Endodermal cell (in vitro differentiated cells): ENCODE results near the gene UBL4B. TPM values are rescaled to one million over a fixed set of nuclear protein-coding genes. Genes with fewer than 3 reads are reported as not detected.

Source experiments
- DNase-seq: peaks from one replicate; pipeline ENCODE4 v3.0.0-alpha.2; 2017
- H3K27ac ChIP-seq: 2 replicates; pipeline ENCODE4 v1.5.1; 2013; ENCODE audit warnings: mild to moderate bottlenecking, low read depth, low read length, moderate library complexity
- H3K27me3 ChIP-seq: 2 replicates; pipeline ENCODE4 v1.6.1; 2013; ENCODE audit warnings: mild to moderate bottlenecking, low read length, moderate library complexity; ENCODE audit not compliant: insufficient read depth, control insufficient read depth, poor library complexity, severe bottlenecking
- H3K36me3 ChIP-seq: 2 replicates; pipeline ENCODE4 v1.7.0; 2013; ENCODE audit warnings: mild to moderate bottlenecking, low read length, moderate library complexity; ENCODE audit not compliant: control insufficient read depth, insufficient read depth
- H3K4me1 ChIP-seq: one replicate; pipeline ENCODE4 v1.7.0; 2013; ENCODE audit warnings: low read length; ENCODE audit not compliant: control insufficient read depth, insufficient read depth
- H3K4me3 ChIP-seq: 2 replicates; pipeline ENCODE4 v1.5.1; 2013; ENCODE audit warnings: mild to moderate bottlenecking, low read length, moderate library complexity
- H3K9ac ChIP-seq: 2 replicates; pipeline ENCODE4 v1.6.1; 2013; ENCODE audit warnings: mild to moderate bottlenecking, low read length, moderate library complexity; ENCODE audit not compliant: poor library complexity, severe bottlenecking; ENCODE audit errors: extremely low read depth
- H3K9me3 ChIP-seq: 2 replicates; pipeline ENCODE4 v1.6.1; 2013; ENCODE audit warnings: mild to moderate bottlenecking, low read length, moderate library complexity; ENCODE audit not compliant: control insufficient read depth
- H3K27ac Mint-ChIP-seq: 2 replicates; pipeline ENCODE4 v1.8.0; 2020; ENCODE audit warnings: mixed read lengths
- H3K27me3 Mint-ChIP-seq: 2 replicates; pipeline ENCODE4 v1.8.0; 2021; ENCODE audit warnings: mild to moderate bottlenecking, mixed read lengths; ENCODE audit not compliant: insufficient read depth
- H3K36me3 Mint-ChIP-seq: 2 replicates; pipeline ENCODE4 v1.8.0; 2020; ENCODE audit warnings: low read depth, mixed read lengths
- H3K4me1 Mint-ChIP-seq: 2 replicates; pipeline ENCODE4 v1.8.0; 2020; ENCODE audit warnings: mixed read lengths
- H3K4me3 Mint-ChIP-seq: 2 replicates; pipeline ENCODE4 v1.8.0; 2020; ENCODE audit warnings: mild to moderate bottlenecking, moderate library complexity, mixed read lengths
- H3K9me3 Mint-ChIP-seq: 2 replicates; pipeline ENCODE4 v1.8.0; 2020; ENCODE audit warnings: mild to moderate bottlenecking, mixed read lengths
- CTCF ChIP-seq: fragments of 200-600 bp; sonication (generic); conservative IDR thresholded peaks from 2 replicates; pipeline ENCODE4 v1.5.0; 2021; ENCODE audit warnings: antibody characterized with exemption, mild to moderate bottlenecking
- WGBS, 2 experiments: methylation state at CpG; one replicate each; pipeline versions ENCODE4 v1.1.5 to v1.1.7; 2013; ENCODE audit warnings: missing lambda C conversion rate in 2 of 2, mixed read lengths in 1 of 2; ENCODE audit not compliant: insufficient coverage in 1 of 2, insufficient read length in 1 of 2; 5-methylcytosine and 5-hydroxymethylcytosine counted together
- long read RNA-seq, 4 experiments: library from polyadenylated mRNA in 2 of 4; library from RNA in 1 of 4; library from capped mRNA in 1 of 4; stranded (forward) in 3 of 4; unstranded in 1 of 4; transcript quantifications; one replicate each; pipeline ENCODE4 v2.0.0, GENCODE V29; 2020 to 2021; ENCODE audit warnings: inconsistent platforms in 1 of 4
- polyA plus RNA-seq, 2 experiments: library from polyadenylated mRNA; stranded (reverse); fragments of 50-300 nt; gene quantifications; one replicate each; pipeline ENCODE4 v1.2.3, GENCODE V29; 2013
- total RNA-seq, 2 donors: library from RNA; stranded (reverse); fragmentation: NEBNext Ultra II Directional in 1 of 2; extraction: Animal tissue kit (Norgen Biotek cat#: 25700) in 1 of 2; gene quantifications; 2 replicates in 1 of 2; 3 replicates in 1 of 2; pipeline ENCODE4 v1.2.1, GENCODE V29; 2021

The UBL4B gene
- total RNA-seq = not detected
- polyA plus RNA-seq (2013, experiment 1 of 2) = not detected
- not detected for polyA plus RNA-seq (2013, experiment 2 of 2)
- long read RNA-seq, experiment 1 = 0 reads
- long read RNA-seq, experiment 2 = 0 reads
- long read RNA-seq, experiment 3 = 0 reads
- long read RNA-seq, experiment 4 = 0 reads

- Mint-ChIP-seq H3K9me3 (no peaks in the 10 kb centered on the region), H3K4me3 (no peak within 1 kb of the TSS), H3K36me3 (no peaks in the 10 kb centered on the region), H3K4me1 (no peaks in the 10 kb centered on the region), H3K27ac (no peak within 1 kb of the TSS), H3K27me3 (peaks cover 42% of the 10 kb centered on the region)
- no peaks in the 10 kb centered on the region for H3K9me3 ChIP-seq
- DNase-seq = no peak
- H3K36me3 ChIP-seq = no peaks in the 10 kb centered on the region
- no peaks in the 10 kb centered on the region for H3K4me1 ChIP-seq
- H3K4me3 ChIP-seq = no peak within 1 kb of the TSS
- TF ChIP-seq CTCF = no peak
- H3K27ac ChIP-seq = no peak within 1 kb of the TSS
- H3K27me3 ChIP-seq = peaks cover 15% of the 10 kb centered on the region
- no peak within 1 kb of the TSS for H3K9ac ChIP-seq
- 93 to 95% methylated on average over 3 to 5 of the region's 5 CpGs for WGBS, 2 experiments
Measured at GRCh38 chr1:110112143-110112542, at the start of gene UBL4B. TSS of gene UBL4B (plus strand) at chr1:110112443. CDS start at chr1:110112535, 92 bp downstream.

GRCh38 chr1:110062612-110063011 is 49.6 kb upstream of the UBL4B start:
- Mint-ChIP-seq H3K27me3 (peaks cover 39% of the 10 kb centered on the region), H3K4me3 (no peak overlapping the region), H3K36me3 (peaks cover 28% of the 10 kb centered on the region), H3K4me1 (peaks cover 3% of the 10 kb centered on the region), H3K9me3 (no peaks in the 10 kb centered on the region), H3K27ac (no peak overlapping the region)
- Histone ChIP-seq H3K27me3 (peaks cover 26% of the 10 kb centered on the region), H3K9me3 (no peaks in the 10 kb centered on the region), H3K4me1 (peaks cover 5% of the 10 kb centered on the region), H3K36me3 (peaks cover 20% of the 10 kb centered on the region), H3K9ac (no peak overlapping the region), H3K27ac (no peak overlapping the region), H3K4me3 (no peak overlapping the region)
- no peak for DNase-seq
- no peak for TF ChIP-seq CTCF
- 89% methylated on average over 2 of the region's 2 CpGs; no CpG with 5 or more reads in 1 of the 2 experiments for WGBS, 2 experiments

GRCh38 chr1:110063781-110064180 is 48.5 kb upstream of the UBL4B start:
- Histone ChIP-seq H3K4me1 (peaks cover 5% of the 10 kb centered on the region), H3K9me3 (no peaks in the 10 kb centered on the region), H3K4me3 (no peak overlapping the region), H3K27me3 (peaks cover 38% of the 10 kb centered on the region), H3K9ac (no peak overlapping the region), H3K36me3 (peaks cover 15% of the 10 kb centered on the region), H3K27ac (no peak overlapping the region)
- Mint-ChIP-seq H3K4me3 (no peak overlapping the region), H3K9me3 (no peaks in the 10 kb centered on the region), H3K27ac (no peak overlapping the region), H3K27me3 (peaks cover 51% of the 10 kb centered on the region), H3K36me3 (peaks cover 19% of the 10 kb centered on the region), H3K4me1 (peaks cover 11% of the 10 kb centered on the region)
- TF ChIP-seq CTCF = no peak
- WGBS, 2 experiments = 39 to 50% methylated on average over 2 to 4 of the region's 4 CpGs
- no peak for DNase-seq
